Endothelial cell (in vitro differentiated cells): ENCODE data around the gene FIGNL2. TPM values are rescaled to one million over a fixed set of nuclear protein-coding genes. Genes with fewer than 3 reads are reported as not detected.
"Not testable (repeated sequence)": the region's sequence is repeated elsewhere in the genome, so short reads cannot be mapped to it uniquely, and the experiment has no call there.

ENCODE experiments used
- DNase-seq: peaks from one replicate; pipeline ENCODE4 v3.0.0; 2021; ENCODE audit warnings: low spot score
- H3K27ac Mint-ChIP-seq: one replicate; pipeline ENCODE4 v1.8.0; 2021; ENCODE audit warnings: mixed read lengths, inconsistent platforms; ENCODE audit not compliant: unreplicated experiment
- H3K27me3 Mint-ChIP-seq: one replicate; pipeline ENCODE4 v1.8.0; 2021; ENCODE audit warnings: mild to moderate bottlenecking, moderate library complexity, mixed read lengths, inconsistent platforms; ENCODE audit not compliant: unreplicated experiment
- H3K36me3 Mint-ChIP-seq: one replicate; pipeline ENCODE4 v1.8.0; 2021; ENCODE audit warnings: mild to moderate bottlenecking, low read depth, mixed read lengths, inconsistent platforms; ENCODE audit not compliant: unreplicated experiment
- H3K4me1 Mint-ChIP-seq: one replicate; pipeline ENCODE4 v1.8.0; 2021; ENCODE audit warnings: mild to moderate bottlenecking, mixed read lengths, inconsistent platforms; ENCODE audit not compliant: unreplicated experiment
- H3K4me3 Mint-ChIP-seq: one replicate; pipeline ENCODE4 v1.8.0; 2021; ENCODE audit warnings: mild to moderate bottlenecking, mixed read lengths, inconsistent platforms; ENCODE audit not compliant: unreplicated experiment
- H3K9me3 Mint-ChIP-seq: one replicate; pipeline ENCODE4 v1.8.0; 2021; ENCODE audit warnings: mixed read lengths, inconsistent platforms; ENCODE audit not compliant: unreplicated experiment
- total RNA-seq: library from RNA; stranded (reverse); fragmentation: NEBNext Ultra II Directional; extraction: Animal tissue kit (Norgen Biotek cat#: 25700); gene quantifications from one replicate; pipeline ENCODE4 v1.2.1, GENCODE V29; 2021; ENCODE audit not compliant: unreplicated experiment
- TF ChIP-seq, protein P1 (sequence below): fragments of 200-600 bp; sonication (generic); IDR thresholded peaks from one replicate; pipeline ENCODE4 v1.5.0; 2021; ENCODE audit warnings: antibody characterized with exemption; ENCODE audit not compliant: unreplicated experiment

FIGNL2 gene
- total RNA-seq, 1 donor from 2014 or later = 42.0 TPM

DNA sequence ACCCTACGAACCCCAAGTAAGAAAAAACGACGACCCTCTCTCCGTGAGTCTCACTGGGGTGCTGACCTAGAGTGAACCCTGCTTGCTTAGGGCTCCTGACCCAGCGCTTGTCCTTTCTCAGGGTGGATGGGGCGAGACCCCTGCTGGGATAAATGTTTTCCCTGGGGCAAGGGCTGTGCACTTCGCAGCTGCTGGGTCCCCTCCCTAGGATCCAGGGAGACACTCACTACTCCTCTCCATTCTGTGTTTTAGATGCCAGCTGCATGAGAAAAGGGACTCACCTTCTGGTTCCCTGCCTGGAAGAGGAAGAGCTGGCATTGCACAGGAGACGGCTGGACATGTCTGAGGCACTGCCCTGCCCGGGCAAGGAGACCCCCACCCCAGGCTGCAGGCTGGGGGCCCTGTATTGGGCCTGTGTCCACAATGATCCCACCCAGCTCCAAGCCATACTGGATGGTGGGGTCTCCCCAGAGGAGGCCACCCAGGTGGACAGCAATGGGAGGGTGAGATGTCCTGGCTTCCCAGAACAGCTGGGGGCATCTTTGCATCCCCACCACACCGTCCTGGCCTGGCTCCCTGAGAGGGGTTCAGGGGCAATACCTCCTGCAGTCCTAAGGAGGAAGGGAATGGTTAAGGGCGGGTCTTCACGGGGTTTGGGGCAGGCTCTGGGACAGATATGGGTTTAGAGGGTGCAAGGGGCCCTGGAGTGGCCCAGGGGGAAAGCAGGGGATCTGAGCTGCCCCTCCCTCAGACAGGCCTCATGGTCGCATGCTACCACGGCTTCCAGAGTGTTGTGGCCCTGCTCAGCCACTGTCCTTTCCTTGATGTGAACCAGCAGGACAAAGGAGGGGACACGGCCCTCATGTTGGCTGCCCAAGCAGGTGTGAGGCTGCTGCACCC is 40.0 kb upstream of the FIGNL2 start:
- H3K4me3 Mint-ChIP-seq = no peak overlapping the region
- no peaks in the 10 kb centered on the region for H3K36me3 Mint-ChIP-seq
- no peaks in the 10 kb centered on the region for H3K9me3 Mint-ChIP-seq
- peaks cover 20% of the 10 kb centered on the region for H3K4me1 Mint-ChIP-seq
- TF ChIP-seq, protein P1, sequence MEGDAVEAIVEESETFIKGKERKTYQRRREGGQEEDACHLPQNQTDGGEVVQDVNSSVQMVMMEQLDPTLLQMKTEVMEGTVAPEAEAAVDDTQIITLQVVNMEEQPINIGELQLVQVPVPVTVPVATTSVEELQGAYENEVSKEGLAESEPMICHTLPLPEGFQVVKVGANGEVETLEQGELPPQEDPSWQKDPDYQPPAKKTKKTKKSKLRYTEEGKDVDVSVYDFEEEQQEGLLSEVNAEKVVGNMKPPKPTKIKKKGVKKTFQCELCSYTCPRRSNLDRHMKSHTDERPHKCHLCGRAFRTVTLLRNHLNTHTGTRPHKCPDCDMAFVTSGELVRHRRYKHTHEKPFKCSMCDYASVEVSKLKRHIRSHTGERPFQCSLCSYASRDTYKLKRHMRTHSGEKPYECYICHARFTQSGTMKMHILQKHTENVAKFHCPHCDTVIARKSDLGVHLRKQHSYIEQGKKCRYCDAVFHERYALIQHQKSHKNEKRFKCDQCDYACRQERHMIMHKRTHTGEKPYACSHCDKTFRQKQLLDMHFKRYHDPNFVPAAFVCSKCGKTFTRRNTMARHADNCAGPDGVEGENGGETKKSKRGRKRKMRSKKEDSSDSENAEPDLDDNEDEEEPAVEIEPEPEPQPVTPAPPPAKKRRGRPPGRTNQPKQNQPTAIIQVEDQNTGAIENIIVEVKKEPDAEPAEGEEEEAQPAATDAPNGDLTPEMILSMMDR = no peak
- peaks cover 1% of the 10 kb centered on the region for H3K27me3 Mint-ChIP-seq
- no peak for DNase-seq
- H3K27ac Mint-ChIP-seq = no peak overlapping the region

DNA sequence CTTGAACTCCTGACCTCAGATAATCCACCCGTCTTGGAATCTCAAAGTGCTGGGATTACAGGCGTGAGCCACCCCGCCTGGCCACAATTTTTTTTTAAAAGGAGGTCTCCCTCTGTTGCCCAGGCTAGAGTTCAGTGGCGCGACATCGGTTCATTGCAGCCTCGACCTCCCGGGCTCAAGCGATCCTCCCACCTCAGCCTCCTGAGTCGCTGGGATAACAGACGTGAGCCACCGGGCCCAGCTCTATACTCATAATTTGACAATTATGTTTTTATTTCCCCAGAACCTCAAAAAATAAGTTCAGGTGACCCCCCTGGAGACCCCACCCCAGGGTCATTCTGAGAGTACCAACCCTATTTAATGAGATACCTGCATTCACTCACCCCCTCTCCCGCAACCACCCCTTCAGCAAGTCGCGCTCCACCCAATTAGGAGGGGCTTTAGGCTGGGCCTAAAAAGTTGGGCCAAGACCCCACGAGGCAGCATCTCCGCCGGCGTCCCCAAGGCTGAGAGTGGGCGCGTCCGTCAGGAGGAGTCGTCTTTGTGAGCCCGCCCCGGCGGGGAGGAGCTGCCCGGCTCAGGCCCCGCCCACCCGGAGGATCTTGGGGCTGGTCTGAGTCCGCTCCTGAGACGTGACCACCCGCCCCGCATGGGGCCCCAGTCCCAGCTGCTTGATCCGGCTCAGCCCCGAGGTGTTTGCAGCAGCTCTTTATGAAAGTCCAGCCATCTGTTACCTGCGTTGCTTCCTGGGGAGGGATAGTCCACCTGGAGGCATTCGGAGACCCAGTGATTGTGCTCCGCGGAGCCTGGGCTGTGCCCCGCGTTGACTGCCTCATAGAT is 39.2 kb upstream of the FIGNL2 start, which contains the start of gene ANKRD33:
Gene ANKRD33, plus strand, starts transcription at position 628 of the 840 bp plus-strand sequence. Its CDS starts 84 bp downstream, at position 712.
- H3K27me3 Mint-ChIP-seq = peaks cover 1% of the 10 kb centered on the region
- H3K27ac Mint-ChIP-seq = no peak within 1 kb of the TSS
- no peaks in the 10 kb centered on the region for H3K9me3 Mint-ChIP-seq
- DNase-seq = peak; percentile 69
- H3K36me3 Mint-ChIP-seq = no peaks in the 10 kb centered on the region
- no peak within 1 kb of the TSS for H3K4me3 Mint-ChIP-seq
- TF ChIP-seq, protein P1 = no peak
- H3K4me1 Mint-ChIP-seq = peaks cover 20% of the 10 kb centered on the region

DNA sequence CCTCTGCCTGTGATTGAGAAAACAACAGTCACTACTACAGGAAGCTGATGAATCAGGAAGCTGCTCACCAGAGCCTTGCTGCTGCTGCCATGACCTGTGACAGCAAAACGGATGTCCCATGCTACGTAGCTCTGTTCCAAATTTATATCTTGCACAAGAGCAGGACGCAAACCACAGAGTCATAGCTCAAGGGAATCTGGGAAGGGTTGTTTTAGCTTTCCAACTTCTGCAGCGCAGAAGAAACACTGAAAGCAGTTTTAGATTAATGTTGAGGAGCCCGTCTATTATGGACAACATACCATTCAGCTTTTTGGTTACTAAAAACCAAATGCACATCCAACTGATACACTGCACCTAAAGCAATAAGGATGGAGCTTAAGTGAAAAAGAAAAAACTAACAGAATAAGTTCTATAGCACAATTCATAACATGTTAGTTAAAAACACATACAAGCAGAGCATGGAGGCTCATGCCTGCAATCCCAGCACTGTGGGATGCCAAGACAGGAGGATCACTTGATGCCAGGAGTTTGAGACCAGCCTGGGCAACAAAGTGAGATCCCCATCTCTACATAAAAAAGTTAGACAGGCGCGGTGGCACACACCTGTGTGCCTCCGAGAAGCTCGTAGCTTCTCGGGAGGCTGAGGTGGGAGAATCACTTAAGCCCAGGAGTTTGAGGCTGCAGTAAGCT is 37.6 kb upstream of the FIGNL2 start:
- Mint-ChIP-seq H3K4me1 (peaks cover 20% of the 10 kb centered on the region), H3K27ac (peak overlapping the region; percentile 67), H3K27me3 (peaks cover 1% of the 10 kb centered on the region), H3K4me3 (no peak overlapping the region), H3K36me3 (no peaks in the 10 kb centered on the region), H3K9me3 (no peaks in the 10 kb centered on the region)
- DNase-seq = no peak
- TF ChIP-seq, protein P1 = no peak

- Mint-ChIP-seq H3K4me1 (peaks cover 20% of the 10 kb centered on the region), H3K27ac (peak overlapping the region; percentile 76)
- DNase-seq, H3K36me3 Mint-ChIP-seq, H3K9me3 Mint-ChIP-seq, H3K4me3 Mint-ChIP-seq, H3K27me3 Mint-ChIP-seq: not testable (repeated sequence)
Measured at GRCh38 chr12:51885294-51886020, 36.9 kb upstream of the FIGNL2 start.
